Heart right ventricle (tissue), 16 donors: Measurements from ENCODE around the gene PAPSS2. TPM values are rescaled to one million over a fixed set of nuclear protein-coding genes. Genes with fewer than 3 reads are reported as not detected.

Experiments used
- ATAC-seq, 8 donors: fragments of 200-7000 bp; cut with Tn5 transposase; one replicate each; pipeline ENCODE4 v1.9.1; 2020; ENCODE audit warnings: mild to moderate bottlenecking in 8 of 8, moderate library complexity in 8 of 8, moderate number of reproducible peaks in 1 of 8
- DNase-seq, 2 donors: peaks; one replicate each; pipeline ENCODE4 v3.0.0-alpha.2; 2020
- H3K27ac ChIP-seq, 10 donors: fragments of 200-600 bp; sonication (generic) in 2 of 10; one replicate each; pipeline versions ENCODE4 v1.5.0 to v1.8.0; 2020 to 2022; ENCODE audit warnings: mild to moderate bottlenecking in 3 of 10
- H3K27me3 ChIP-seq, 7 donors: fragments of 200-600 bp; one replicate each; pipeline ENCODE4 v1.8.0; 2021 to 2022; ENCODE audit warnings: mild to moderate bottlenecking in 2 of 7
- H3K36me3 ChIP-seq, 9 donors: fragments of 200-600 bp; sonication (generic) in 1 of 9; one replicate each; pipeline versions ENCODE4 v1.5.0 to v1.8.0; 2020 to 2022; ENCODE audit warnings: mild to moderate bottlenecking in 2 of 9
- H3K4me1 ChIP-seq, 9 donors: fragments of 200-600 bp; sonication (generic) in 1 of 9; one replicate each; pipeline versions ENCODE4 v1.5.0 to v1.8.0; 2020 to 2022; ENCODE audit warnings: mild to moderate bottlenecking in 4 of 9
- H3K4me3 ChIP-seq, 10 donors: fragments of 200-600 bp; sonication (generic) in 2 of 10; one replicate each; pipeline versions ENCODE4 v1.5.0 to v1.8.0; 2020 to 2022; ENCODE audit warnings: mild to moderate bottlenecking in 7 of 10, moderate library complexity in 2 of 10
- H3K9me3 ChIP-seq, 11 donors: fragments of 200-600 bp in 10 of 11; sonication (generic) in 2 of 11; one replicate each; pipeline versions ENCODE4 v1.5.0 to v1.8.0; 2013 to 2022; ENCODE audit warnings: mild to moderate bottlenecking in 2 of 11, control low read depth in 1 of 11, moderate library complexity in 1 of 11
- WGBS, 2 donors: extraction: QIAGEN DNeasy Blood & Tissue Kit; methylation state at CpG; one replicate each; pipeline ENCODE4 v1.1.7; 2013; ENCODE audit warnings: inconsistent platforms in 1 of 2; 5-methylcytosine and 5-hydroxymethylcytosine counted together
- intact Hi-C, 10 donors: fragments of 100-400 bp; cut with DNase I; formaldehyde crosslinking; loops; one replicate each; pipeline versions ENCODE4 v1.11.1 to v1.14.2; 2022
- polyA plus RNA-seq, 2 donors: library from polyadenylated mRNA; stranded (reverse); fragments of 200-250 nt; gene quantifications; one replicate each; pipeline ENCODE4 v1.2.3, GENCODE V29; 2013
- total RNA-seq, 10 donors: library from RNA; stranded (reverse); fragmentation: NEBNext Ultra II Directional in 3 of 10; extraction: Animal tissue kit (Norgen Biotek cat#: 25700) in 3 of 10; gene quantifications; one replicate each; pipeline versions ENCODE4 v1.2.1 to v1.2.4, GENCODE V29; 2021 to 2023
- TF ChIP-seq, protein P1 (sequence below), 9 donors: fragments of 200-600 bp; sonication (generic) in 2 of 9; IDR thresholded peaks; one replicate each; pipeline versions ENCODE4 v1.5.0 to v1.8.0; 2021 to 2022; ENCODE audit warnings: antibody characterized with exemption in 9 of 9, mild to moderate bottlenecking in 5 of 9, moderate library complexity in 1 of 9
- donor health status: Arrhythmogenic right ventricular cardiomyopathy.
- donor health status: ischemic (EF 13 %, LVEDD 7.1; RV severe dilation, severe dysfunction).
- donor health status: healthy with polysubstance abuse.
- donor health status: DM: no; HTN: yes; CAD: no.
- donor health status: DM: no; HTN: no; CAD: no.
- donor health status: ischemic (EF 25% LVEDD 6.9; RV normal size, moderate dysfunction).
- donor health status: ischemic (EF 25% LVEDD 5.7; RV mildly dilated, moderate dysfunction).
- donor health status: healthy.
- donor health status: DM: yes; HTN: yes; CAD: no.
- donor health status: Ischemic cardiomyopathy.
- donor health status: ischemic (EF 35%, LVEDD 5.7; RV mildly dilated, moderate dysfunction).
- donor health status: nonischemic (EF 11% LVEDD 7.7; RV severe dilation, severe dysfunction).
- donor health status: DM: yes; HTN: yes; CAD: no.
- donor health status: PGD.
- donor health status: ischemic (EF 29% LVEDD 5.4; RV normal size, mild dysfunction).
- donor health status: nonischemic (EF 23%, LVEDD 6.1; RV moderate dilation, normal function).

PAPSS2 gene
- total and polyA plus RNA-seq, 12 donors = 3.3 to 10.9 (median 6.2) TPM

DNA sequence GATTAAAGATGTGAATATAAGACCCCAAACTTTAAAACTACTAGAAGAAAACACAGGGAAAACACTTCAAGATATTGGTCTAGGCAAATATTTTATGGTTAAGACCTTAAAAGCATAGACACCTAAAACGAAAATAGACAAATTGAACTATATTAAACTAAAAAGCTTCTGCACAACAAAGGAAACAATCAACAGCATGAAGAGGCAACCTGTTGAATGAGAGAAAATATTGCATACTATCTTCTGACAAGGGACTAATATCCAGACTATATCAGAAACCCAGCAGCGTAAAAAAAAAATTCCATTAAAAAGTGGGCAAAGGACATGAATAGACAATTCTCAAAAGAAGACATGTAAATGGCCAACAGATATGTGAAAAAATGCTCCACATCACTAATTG is 18.6 kb downstream of the PAPSS2 start:
- no peaks in the 10 kb centered on the region for H3K27me3 ChIP-seq
- H3K4me1 ChIP-seq = peaks cover 0 to 19% (median 0%) of the 10 kb centered on the region in 9 donors
- TF ChIP-seq, protein P1, sequence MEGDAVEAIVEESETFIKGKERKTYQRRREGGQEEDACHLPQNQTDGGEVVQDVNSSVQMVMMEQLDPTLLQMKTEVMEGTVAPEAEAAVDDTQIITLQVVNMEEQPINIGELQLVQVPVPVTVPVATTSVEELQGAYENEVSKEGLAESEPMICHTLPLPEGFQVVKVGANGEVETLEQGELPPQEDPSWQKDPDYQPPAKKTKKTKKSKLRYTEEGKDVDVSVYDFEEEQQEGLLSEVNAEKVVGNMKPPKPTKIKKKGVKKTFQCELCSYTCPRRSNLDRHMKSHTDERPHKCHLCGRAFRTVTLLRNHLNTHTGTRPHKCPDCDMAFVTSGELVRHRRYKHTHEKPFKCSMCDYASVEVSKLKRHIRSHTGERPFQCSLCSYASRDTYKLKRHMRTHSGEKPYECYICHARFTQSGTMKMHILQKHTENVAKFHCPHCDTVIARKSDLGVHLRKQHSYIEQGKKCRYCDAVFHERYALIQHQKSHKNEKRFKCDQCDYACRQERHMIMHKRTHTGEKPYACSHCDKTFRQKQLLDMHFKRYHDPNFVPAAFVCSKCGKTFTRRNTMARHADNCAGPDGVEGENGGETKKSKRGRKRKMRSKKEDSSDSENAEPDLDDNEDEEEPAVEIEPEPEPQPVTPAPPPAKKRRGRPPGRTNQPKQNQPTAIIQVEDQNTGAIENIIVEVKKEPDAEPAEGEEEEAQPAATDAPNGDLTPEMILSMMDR (IDR thresholded peaks at IDR 0.05) = no peak
- no peak overlapping the region for H3K27ac ChIP-seq
- intact Hi-C loops = no loop called here
- no peaks in the 10 kb centered on the region for H3K9me3 ChIP-seq
- H3K36me3 ChIP-seq = no peaks in the 10 kb centered on the region
- ATAC-seq (no peak), DNase-seq (no peak)
- 92 to 96% methylated on average over 2 of the region's 2 CpGs for whole genome bisulfite sequencing, 2 donors
- no peak overlapping the region for H3K4me3 ChIP-seq

DNA sequence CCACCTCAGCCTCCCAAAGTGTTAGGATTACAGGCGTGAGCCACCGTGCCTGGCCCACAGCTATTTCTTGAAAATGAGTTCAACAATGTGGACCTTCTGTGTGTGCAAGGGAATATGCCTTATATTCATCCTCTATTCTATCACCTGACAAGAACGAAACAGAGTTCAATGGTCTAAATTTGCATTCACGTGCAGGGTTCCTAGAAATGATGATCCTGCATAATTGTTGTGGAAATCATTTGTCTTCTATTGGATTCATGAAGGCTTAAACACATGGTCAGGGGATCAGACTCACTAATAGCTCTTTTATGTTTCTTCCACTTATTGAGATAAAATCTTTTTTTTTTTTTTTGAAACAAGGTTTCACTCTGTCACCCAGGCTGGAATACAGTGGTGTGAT is 23.7 kb downstream of the PAPSS2 start:
- H3K4me3 ChIP-seq = no peak overlapping the region
- H3K36me3 ChIP-seq = peaks cover 0 to 6% (median 0%) of the 10 kb centered on the region in 9 donors
- TF ChIP-seq, protein P1 (IDR thresholded peaks at IDR 0.05) = no peak
- WGBS, 2 donors = 95 to 98% methylated on average over 4 of the region's 4 CpGs
- H3K9me3 ChIP-seq = no peaks in the 10 kb centered on the region
- no peak for DNase-seq
- peaks cover 0 to 11% (median 4%) of the 10 kb centered on the region in 9 donors for H3K4me1 ChIP-seq
- no peaks in the 10 kb centered on the region for H3K27me3 ChIP-seq
- no peak for ATAC-seq
- intact Hi-C loops = no loop called here
- no peak overlapping the region for H3K27ac ChIP-seq

DNA sequence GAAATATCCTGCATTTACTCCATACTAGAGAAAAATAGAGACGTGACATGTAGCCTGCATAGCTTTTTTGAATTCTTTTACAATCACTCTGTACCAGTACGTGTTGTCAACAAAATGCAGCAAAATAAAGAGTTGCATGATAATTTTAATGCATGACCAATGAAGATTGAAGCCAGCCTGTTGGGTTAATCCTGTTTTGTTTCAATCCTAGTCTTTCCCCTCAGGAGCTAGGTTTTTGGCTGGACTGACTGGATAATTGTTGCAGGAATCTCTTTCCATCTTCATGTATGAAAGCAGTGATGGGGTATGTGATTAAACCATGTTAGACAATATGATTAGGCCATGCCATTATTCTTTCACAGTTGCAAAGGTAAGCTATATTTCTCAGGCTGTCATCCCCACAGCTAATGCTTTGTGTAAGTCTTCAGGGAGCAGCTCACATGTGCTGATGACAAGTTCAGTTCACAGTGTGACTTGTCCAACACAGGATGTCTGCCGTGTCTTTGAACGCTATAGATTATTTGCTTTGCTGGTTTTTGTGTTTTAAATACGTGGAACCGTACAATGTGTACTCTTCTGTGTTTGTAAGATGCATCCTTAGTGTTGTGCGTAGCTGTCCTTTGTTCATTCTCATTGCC is 24.4 kb downstream of the PAPSS2 start:
- TF ChIP-seq, protein P1 (IDR thresholded peaks at IDR 0.05) = no peak
- intact Hi-C loops = no loop called here
- Histone ChIP-seq H3K27me3 (no peaks in the 10 kb centered on the region), H3K36me3 (peaks cover 0 to 6% (median 0%) of the 10 kb centered on the region in 9 donors), H3K4me1 (peaks cover 0 to 11% (median 4%) of the 10 kb centered on the region in 9 donors), H3K4me3 (no peak overlapping the region), H3K9me3 (no peaks in the 10 kb centered on the region), H3K27ac (no peak overlapping the region)
- DNase-seq (no peak), ATAC-seq (no peak)
- WGBS, 2 donors = 71 to 83% methylated on average over 7 of the region's 7 CpGs

DNA sequence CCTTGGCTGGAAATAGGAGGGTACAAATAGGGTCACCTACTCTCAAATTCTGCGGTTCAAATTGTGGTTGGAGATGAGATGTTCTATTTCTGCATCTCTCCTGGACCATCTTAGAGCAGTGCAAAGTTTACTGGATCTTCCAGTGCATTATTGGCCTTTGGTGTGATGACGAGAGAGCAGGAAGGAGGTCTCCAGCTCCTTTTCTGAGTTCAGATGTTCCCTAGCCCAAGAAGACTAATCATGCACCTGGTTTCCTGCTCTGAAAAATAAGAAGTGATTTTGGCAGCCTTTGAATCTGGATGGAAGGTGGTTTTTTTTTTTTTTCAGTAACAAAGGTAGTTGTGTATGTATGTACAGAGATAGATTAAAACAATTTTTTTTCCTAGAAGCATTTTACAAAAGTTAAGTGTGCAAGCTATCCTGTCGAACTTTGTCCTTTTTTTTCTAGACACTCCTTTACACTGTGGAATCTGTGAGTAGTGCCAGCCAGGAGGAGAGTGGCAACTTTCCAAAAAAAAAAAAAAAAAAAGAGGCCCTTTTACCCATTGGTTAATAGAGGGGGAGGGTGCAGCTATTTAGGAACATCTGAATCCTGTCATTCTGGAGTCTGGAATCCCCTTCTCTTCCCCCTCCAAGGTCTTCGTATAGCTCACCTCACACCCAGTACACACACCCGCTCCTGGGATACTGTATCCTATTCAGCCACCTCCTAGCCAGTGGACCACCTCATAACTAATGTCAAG is 26.3 kb downstream of the PAPSS2 start:
- Histone ChIP-seq H3K36me3 (peaks cover 0 to 6% (median 0%) of the 10 kb centered on the region in 9 donors), H3K27me3 (no peaks in the 10 kb centered on the region), H3K4me3 (no peak overlapping the region), H3K27ac (no peak overlapping the region), H3K4me1 (peaks cover 0 to 11% (median 4%) of the 10 kb centered on the region in 9 donors), H3K9me3 (no peaks in the 10 kb centered on the region)
- peak in 6 of 8 donors; percentile 33 to 75 (median 42) for ATAC-seq
- 55 to 70% methylated on average over 5 of the region's 5 CpGs for WGBS, 2 donors
- intact Hi-C loops = no loop called here
- no peak for DNase-seq
- TF ChIP-seq, protein P1 (IDR thresholded peaks at IDR 0.05) = no peak
